HEK293T (cell line): ENCODE results near the gene SCARB1.

Source experiments
- LEF1 ChIP-seq: fragments of 450-650 bp; IDR thresholded peaks from 2 replicates; pipeline ENCODE4 v1.6.1; 2017; ENCODE audit warnings: mild to moderate bottlenecking, borderline replicate concordance
- ZNF384 ChIP-seq: fragments of 450-650 bp; IDR thresholded peaks from 2 replicates; pipeline ENCODE4 v1.6.1; 2016

DNA sequence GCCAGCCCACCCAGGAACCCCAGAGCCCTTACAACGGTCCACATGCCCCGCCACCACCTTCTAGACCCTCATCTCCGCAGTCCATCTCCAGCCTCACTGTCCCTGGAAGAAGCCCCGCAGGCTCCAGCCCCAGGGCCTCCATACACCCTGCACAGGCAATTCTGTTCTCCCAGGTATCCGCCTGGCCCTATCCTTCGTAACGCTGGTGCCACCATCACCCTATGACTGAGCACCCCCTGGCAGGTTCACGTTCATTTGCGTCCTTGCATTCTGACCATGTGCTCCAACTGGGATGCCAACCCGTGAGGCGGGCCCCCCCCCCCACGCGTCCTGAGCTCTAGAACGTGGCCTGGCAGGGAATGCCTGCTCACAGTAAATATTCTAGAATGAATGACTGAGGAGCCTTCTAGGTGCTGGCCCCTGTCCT lies 675 bp upstream of the SCARB1 start:
- TF ChIP-seq LEF1 (no peak), ZNF384 (no peak)
